IMR-90 (cell line): ENCODE results near the gene PEX6. TPM values are rescaled to one million over a fixed set of nuclear protein-coding genes. Genes with fewer than 3 reads are reported as not detected.
"Not testable (repeated sequence)": the region's sequence is repeated elsewhere in the genome, so short reads cannot be mapped to it uniquely, and the experiment has no call there.

Experiments
- ATAC-seq: fragments of 200-7000 bp; cut with Tn5 transposase; 2 replicates; pipeline ENCODE4 v1.9.1; 2020; ENCODE audit warnings: low read depth, mild to moderate bottlenecking, moderate library complexity
- BruUV-seq: library from RNA; stranded (reverse); fragments of 400-500 nt; replicated peaks from 2 replicates; lab custom pipeline; 2021; lab: Mats Ljungman, UMichigan
- CTCF ChIA-PET: fragments of 300-600 bp; formaldehyde crosslinking; extraction: SDS; loops from one replicate; lab custom pipeline; 2021; ENCODE audit warnings: antibody characterized with exemption; lab: Yijun Ruan, JAX
- POLR2A ChIA-PET: fragments of 300-600 bp; sonication (Branson Sonifier 250); formaldehyde crosslinking; loops from one replicate; lab custom pipeline; 2022; ENCODE audit warnings: antibody characterized with exemption; ENCODE audit not compliant: unreplicated experiment; lab: Charles Lee
- DNase-seq: peaks from one replicate; pipeline ENCODE4 v3.0.0; 2013
- H2AFZ ChIP-seq: replicated peaks from 2 replicates; pipeline ENCODE3; 2013; ENCODE audit warnings: low read length, mild to moderate bottlenecking; ENCODE audit not compliant: poor library complexity
- H2AK5ac ChIP-seq: 2 replicates; pipeline ENCODE4 v1.6.1; 2013; ENCODE audit warnings: low read depth, low read length, inconsistent platforms
- H2AK9ac ChIP-seq: replicated peaks from 2 replicates; pipeline ENCODE3; 2013; ENCODE audit warnings: mild to moderate bottlenecking, low read depth, low read length, moderate library complexity; ENCODE audit not compliant: poor library complexity
- H2BK120ac ChIP-seq: 2 replicates; pipeline ENCODE4 v1.6.1; 2013; ENCODE audit warnings: low read depth, low read length, inconsistent platforms
- H2BK15ac ChIP-seq: 3 replicates; pipeline ENCODE4 v1.6.1; 2013; ENCODE audit warnings: low read depth, low read length, inconsistent platforms
- H2BK20ac ChIP-seq: 2 replicates; pipeline ENCODE4 v1.6.1; 2013; ENCODE audit warnings: low read depth, mild to moderate bottlenecking, inconsistent platforms, low read length, moderate library complexity
- H2BK5ac ChIP-seq: 2 replicates; pipeline ENCODE4 v1.6.1; 2013; ENCODE audit warnings: mild to moderate bottlenecking, low read depth, low read length, inconsistent platforms; ENCODE audit not compliant: poor library complexity, severe bottlenecking
- H3K14ac ChIP-seq: replicated peaks from 2 replicates; pipeline ENCODE4 v1.6.1; 2013; ENCODE audit warnings: low read depth, low read length, inconsistent platforms
- H3K18ac ChIP-seq: 2 replicates; pipeline ENCODE4 v1.6.1; 2013; ENCODE audit warnings: low read depth, low read length, control low read depth
- H3K23ac ChIP-seq: 2 replicates; pipeline ENCODE4 v1.6.1; 2013; ENCODE audit warnings: low read depth, low read length, inconsistent platforms
- H3K27ac ChIP-seq: 2 replicates; pipeline ENCODE4 v1.5.1; 2013; ENCODE audit warnings: mild to moderate bottlenecking, control low read depth, low read length; ENCODE audit not compliant: insufficient read depth
- H3K27me3 ChIP-seq: 2 replicates; pipeline ENCODE4 v1.6.1; 2013; ENCODE audit warnings: low read length; ENCODE audit not compliant: control insufficient read depth, insufficient read depth
- H3K36me3 ChIP-seq: 2 replicates; pipeline ENCODE4 v1.6.1; 2013; ENCODE audit warnings: low read length, mixed read lengths; ENCODE audit not compliant: control insufficient read depth, insufficient read depth
- H3K4ac ChIP-seq: 2 replicates; pipeline ENCODE4 v1.6.1; 2013; ENCODE audit warnings: low read depth, low read length, inconsistent platforms
- H3K4me1 ChIP-seq: 2 replicates; pipeline ENCODE4 v1.6.1; 2013; ENCODE audit warnings: low read length, mixed read lengths; ENCODE audit not compliant: control insufficient read depth, insufficient read depth
- H3K4me2 ChIP-seq: 2 replicates; pipeline ENCODE4 v1.6.1; 2013; ENCODE audit warnings: low read depth, mild to moderate bottlenecking, control low read depth, low read length, moderate library complexity
- H3K4me3 ChIP-seq: 2 replicates; pipeline ENCODE4 v1.5.1; 2013; ENCODE audit warnings: low read depth, mild to moderate bottlenecking, control low read depth, low read length, moderate library complexity; ENCODE audit not compliant: insufficient read depth
- H3K56ac ChIP-seq: 2 replicates; pipeline ENCODE4 v1.6.1; 2013; ENCODE audit warnings: low read length, inconsistent platforms; ENCODE audit not compliant: insufficient read depth; ENCODE audit errors: extremely low read depth
- H3K79me1 ChIP-seq, 2 experiments: 2 replicates each; pipeline ENCODE4 v1.6.1; 2013; ENCODE audit warnings: low read length in 2 of 2, inconsistent platforms in 1 of 2, low read depth in 1 of 2
- H3K9ac ChIP-seq: 2 replicates; pipeline ENCODE4 v1.6.1; 2013; ENCODE audit warnings: low read depth, low read length, control low read depth
- H3K9me1 ChIP-seq: 2 replicates; pipeline ENCODE4 v1.6.1; 2013; ENCODE audit warnings: low read length, inconsistent platforms; ENCODE audit not compliant: insufficient read depth
- H3K9me3 ChIP-seq: 2 replicates; pipeline ENCODE4 v1.6.1; 2013; ENCODE audit warnings: low read length; ENCODE audit not compliant: control insufficient read depth, insufficient read depth
- H4K20me1 ChIP-seq: 2 replicates; pipeline ENCODE4 v1.6.1; 2013; ENCODE audit warnings: low read length, inconsistent platforms; ENCODE audit not compliant: insufficient read depth
- H4K5ac ChIP-seq: 2 replicates; pipeline ENCODE4 v1.6.1; 2013; ENCODE audit warnings: mild to moderate bottlenecking, low read depth, low read length, control low read depth
- H4K8ac ChIP-seq, 2 experiments: 2 replicates each; pipeline ENCODE4 v1.6.1; 2013; ENCODE audit warnings: low read depth in 2 of 2, low read length in 2 of 2, control low read depth in 1 of 2, inconsistent platforms in 1 of 2
- H4K91ac ChIP-seq: 2 replicates; pipeline ENCODE4 v1.6.1; 2013; ENCODE audit warnings: low read depth, low read length, inconsistent platforms; ENCODE audit not compliant: insufficient read depth
- WGBS, 2 experiments: methylation state at CpG; one replicate each; pipeline versions ENCODE4 v1.1.5 to v1.1.7; 2013; ENCODE audit warnings: missing lambda C conversion rate in 2 of 2; ENCODE audit not compliant: insufficient read length in 1 of 2; ENCODE audit errors: extremely low coverage in 2 of 2; 5-methylcytosine and 5-hydroxymethylcytosine counted together
- dilution Hi-C: fragments of 300-500 bp; cut with HindIII; formaldehyde crosslinking; loops from one replicate; pipeline ENCODE4 v1.14.3; 2018; ENCODE audit warnings: low sequenced_read_pairs; ENCODE audit not compliant: unreplicated experiment
- in situ Hi-C: fragments of 300-500 bp; cut with MboI; formaldehyde crosslinking; loops from 3 replicates; pipeline ENCODE4 v1.14.3; 2019; ENCODE audit warnings: low sequenced_read_pairs, inconsistent platforms, mixed read lengths
- intact Hi-C: fragments of 100-400 bp; cut with micrococcal nuclease; formaldehyde crosslinking; loops from 2 replicates; pipeline ENCODE4 v1.10.0; 2022
- polyA plus RNA-seq, 3 experiments: library from polyadenylated mRNA; depleted of rRNA; stranded (reverse); fragments of >200 nt; gene quantifications; 2 replicates each; pipeline ENCODE4 v1.2.3, GENCODE V29; 2012; ENCODE audit warnings: low replicate concordance in 1 of 3
- total RNA-seq: library from RNA; depleted of rRNA; stranded (reverse); fragments of >200 nt; gene quantifications from 2 replicates; pipeline ENCODE4 v1.2.3, GENCODE V29; 2012

PEX6 gene
- total and polyA plus RNA-seq, 2 of the 4 experiments (the other 2 are of a cell fraction) = 10.4 to 10.6 TPM

- POLR2A ChIA-PET = interaction anchor here (0.5 kb wide), 1 partner anchor 12 kb away, joined by 4 read pairs; no protein-coding TSS in a partner anchor
- H3K4me3 ChIP-seq, H3K23ac ChIP-seq, H3K9ac ChIP-seq, H3K56ac ChIP-seq, DNase-seq, intact Hi-C loops, H2AFZ ChIP-seq, dilution Hi-C loops, H2BK120ac ChIP-seq, H2BK15ac ChIP-seq, H3K14ac ChIP-seq, H2BK20ac ChIP-seq, H3K27ac ChIP-seq, H4K91ac ChIP-seq, H2BK5ac ChIP-seq, ATAC-seq, H4K20me1 ChIP-seq, H4K8ac ChIP-seq, BruUV-seq, H2AK9ac ChIP-seq, H3K9me3 ChIP-seq, H3K4me2 ChIP-seq, H3K27me3 ChIP-seq, H4K5ac ChIP-seq, H2AK5ac ChIP-seq, in situ Hi-C loops, H3K18ac ChIP-seq, H3K4ac ChIP-seq, H3K4me1 ChIP-seq, H3K9me1 ChIP-seq, CTCF ChIA-PET: not testable (repeated sequence)
- H3K36me3 ChIP-seq = peaks cover 28% of the 10 kb centered on the region
- H3K79me1 ChIP-seq = peaks cover 7 to 14% of the 10 kb centered on the region in 2 experiments; a peak in 3 of 4 replicates
- 100% methylated on average over 2 of the region's 5 CpGs; no CpG with 5 or more reads in 1 of the 2 experiments for WGBS, 2 experiments
Observed at GRCh38 chr6:42941356-42941755, 37.6 kb downstream of the PEX6 start.
